K562 (cell line): Measurements from ENCODE around the gene TBC1D3I. TPM values are rescaled to one million over a fixed set of nuclear protein-coding genes. Genes with fewer than 3 reads are reported as not detected.

Experiments
- ATAC-seq: fragments of 200-7000 bp; cut with Tn5 transposase; 3 replicates; pipeline ENCODE4 v1.9.1; 2020; ENCODE audit warnings: moderate library complexity
- BruUV-seq: library from RNA; stranded (reverse); fragments of 400-500 nt; replicated peaks from 2 replicates; lab custom pipeline; 2021; lab: Mats Ljungman, UMichigan
- CTCF ChIA-PET: fragments of 300-600 bp; formaldehyde crosslinking; extraction: SDS; loops from one replicate; lab custom pipeline; 2021; ENCODE audit warnings: low intra/inter-chr PET ratio; lab: Yijun Ruan, JAX
- POLR2A ChIA-PET: fragments of 300-600, 350-650 bp; sonication (Branson Sonifier 250); formaldehyde crosslinking; extraction: SDS; loops from one replicate; lab custom pipeline; 2021; ENCODE audit warnings: antibody characterized with exemption, inconsistent platforms; lab: Yijun Ruan, JAX
- DNase-seq, 4 experiments: peaks; one replicate each; pipeline versions ENCODE4 v3.0.0 to v3.0.0-alpha.2; 2011 to 2018; ENCODE audit warnings: low spot score in 3 of 4, mixed read lengths in 3 of 4; ENCODE audit errors: extremely low read depth in 1 of 4
- FAIRE-seq: peaks from 2 replicates; lab custom pipeline; 2011; peaks lifted over from hg19 to GRCh38; lab: Jason Lieb, UNC
- H2AFZ ChIP-seq: 2 replicates; pipeline ENCODE4 v1.6.0; 2011; ENCODE audit warnings: low read depth, low read length, control low read depth, inconsistent platforms
- H3K27ac ChIP-seq: fragments of 200-600 bp; 3 replicates; pipeline ENCODE4 v1.8.0; 2011; ENCODE audit warnings: low read depth, mild to moderate bottlenecking, control low read depth, inconsistent platforms, low read length, moderate library complexity, mixed read lengths; ENCODE audit errors: extremely low read depth
- H3K27me3 ChIP-seq, 2 experiments: fragments of 300-600 bp in 1 of 2; 2 replicates in 1 of 2; 3 replicates in 1 of 2; pipeline versions ENCODE4 v1.6.0 to v1.8.0; 2011; ENCODE audit warnings: inconsistent platforms in 2 of 2, low read length in 2 of 2, mild to moderate bottlenecking in 1 of 2, mixed read lengths in 1 of 2, moderate library complexity in 1 of 2; ENCODE audit not compliant: control insufficient read depth in 2 of 2, insufficient read depth in 2 of 2
- H3K36me3 ChIP-seq: fragments of 300-600 bp; 3 replicates; pipeline ENCODE4 v1.8.0; 2011; ENCODE audit warnings: mild to moderate bottlenecking, low read length, inconsistent platforms; ENCODE audit not compliant: control insufficient read depth, insufficient read depth
- H3K4me1 ChIP-seq, 2 experiments: fragments of 200-600 bp in 1 of 2; replicated peaks in 1 of 2; 2 replicates in 1 of 2; 3 replicates in 1 of 2; pipeline versions ENCODE4 v1.5.1 to v1.8.0; 2011; ENCODE audit warnings: inconsistent platforms in 2 of 2, low read length in 2 of 2, mild to moderate bottlenecking in 1 of 2, mixed read lengths in 1 of 2, moderate library complexity in 1 of 2; ENCODE audit not compliant: control insufficient read depth in 2 of 2, insufficient read depth in 2 of 2
- H3K4me2 ChIP-seq: 2 replicates; pipeline ENCODE4 v1.6.1; 2011; ENCODE audit warnings: low read length, control low read depth, inconsistent platforms, mixed read lengths; ENCODE audit not compliant: insufficient read depth
- H3K4me3 ChIP-seq: fragments of 200-600 bp; sonication (generic), shearing (Covaris generic); 2 replicates; pipeline ENCODE4 v1.5.1; 2016; ENCODE audit warnings: control low read depth, inconsistent platforms
- H3K79me2 ChIP-seq: fragments of 200-600 bp; 3 replicates; pipeline ENCODE4 v1.8.0; 2011; ENCODE audit warnings: low read length, inconsistent platforms; ENCODE audit not compliant: control insufficient read depth, insufficient read depth
- H3K9ac ChIP-seq, 2 experiments: 2 replicates each; pipeline versions ENCODE4 v1.6.0 to v1.6.1; 2011; ENCODE audit warnings: low read depth in 2 of 2, low read length in 2 of 2, control low read depth in 1 of 2, inconsistent platforms in 1 of 2, mild to moderate bottlenecking in 1 of 2, mixed read lengths in 1 of 2; ENCODE audit not compliant: insufficient read depth in 1 of 2
- H3K9me1 ChIP-seq: one replicate; pipeline ENCODE4 v1.6.0; 2011; ENCODE audit warnings: inconsistent platforms, mild to moderate bottlenecking, low read length, moderate library complexity; ENCODE audit not compliant: control insufficient read depth, insufficient read depth
- H3K9me3 ChIP-seq: replicated peaks from 2 replicates; pipeline ENCODE4 v1.5.1; 2011; ENCODE audit warnings: low read depth, low read length, inconsistent platforms; ENCODE audit not compliant: control insufficient read depth, insufficient read depth
- H4K20me1 ChIP-seq: replicated peaks from 2 replicates; pipeline ENCODE4 v1.6.1; 2011; ENCODE audit warnings: low read length, inconsistent platforms, mixed read lengths; ENCODE audit not compliant: control insufficient read depth, insufficient read depth
- ARHGAP35 ChIP-seq: fragments of 450-650 bp; IDR thresholded peaks from 2 replicates; pipeline ENCODE4 v1.6.1; 2018; ENCODE audit not compliant: partially characterized antibody
- CEBPG ChIP-seq, 3 experiments: fragments of 200-800 bp in 1 of 3; sonication (Bioruptor generic) in 1 of 3; sonication (generic) in 1 of 3; formaldehyde crosslinking in 1 of 3; IDR thresholded peaks in 2 of 3; conservative IDR thresholded peaks in 1 of 3; 2 replicates each; pipeline versions ENCODE4 v1.6.1 to v1.8.0; 2016 to 2022; ENCODE audit warnings: missing compliant biosample characterization in 2 of 3, missing genetic modification characterization in 2 of 3, mild to moderate bottlenecking in 1 of 3, missing genetic modification reagents in 1 of 3
- HLTF ChIP-seq: fragments of 450-650 bp; IDR thresholded peaks from 2 replicates; pipeline ENCODE4 v1.6.1; 2016
- NFE2 ChIP-seq: IDR thresholded peaks from 2 replicates; pipeline ENCODE4 v1.6.1; 2014; ENCODE audit warnings: antibody characterized with exemption, low read depth
- NFIX ChIP-seq: fragments of 250-450 bp; sonication (Bioruptor Pico); IDR thresholded peaks from 2 replicates; pipeline ENCODE4 v1.4.0; 2020; ENCODE audit warnings: low read depth, mild to moderate bottlenecking, moderate library complexity
- NR3C1 ChIP-seq: sonication (generic); formaldehyde crosslinking; IDR thresholded peaks from 2 replicates; pipeline ENCODE4 v1.8.1; 2022; ENCODE audit warnings: missing genetic modification reagents
- SIN3A ChIP-seq, 2 experiments: fragments of 150-350 bp in 1 of 2; IDR thresholded peaks; 2 replicates each; pipeline ENCODE4 v1.6.1; 2011 to 2016; ENCODE audit warnings: borderline replicate concordance in 2 of 2, low read depth in 2 of 2, low read length in 2 of 2, mild to moderate bottlenecking in 2 of 2, moderate library complexity in 2 of 2; ENCODE audit not compliant: control insufficient read depth in 1 of 2
- SMAD4 ChIP-seq: fragments of 250-450 bp; sonication (Bioruptor Pico); conservative IDR thresholded peaks from 2 replicates; pipeline ENCODE4 v1.8.0; 2021; ENCODE audit warnings: inconsistent platforms, mild to moderate bottlenecking, moderate library complexity
- TAF7 ChIP-seq: fragments of 450-650 bp; IDR thresholded peaks from 2 replicates; pipeline ENCODE4 v1.6.1; 2016; ENCODE audit warnings: missing genetic modification characterization, missing compliant biosample characterization
- TEAD4 ChIP-seq, 2 experiments: sonication (generic) in 1 of 2; formaldehyde crosslinking in 1 of 2; IDR thresholded peaks; 2 replicates each; pipeline versions ENCODE4 v1.6.1 to v1.8.0; 2012 to 2022; ENCODE audit warnings: borderline replicate concordance in 1 of 2, inconsistent platforms in 1 of 2, low read length in 1 of 2, mild to moderate bottlenecking in 1 of 2, missing genetic modification reagents in 1 of 2
- USF2 ChIP-seq: sonication (generic); formaldehyde crosslinking; IDR thresholded peaks from 2 replicates; pipeline ENCODE4 v1.5.0; 2020; ENCODE audit warnings: missing genetic modification reagents
- ZNF146 ChIP-seq: IDR thresholded peaks from one replicate; pipeline ENCODE4 v1.6.1; 2018; ENCODE audit warnings: missing compliant biosample characterization; ENCODE audit not compliant: unreplicated experiment
- ZNF589 ChIP-seq: fragments of 200-800 bp; sonication (Bioruptor generic); IDR thresholded peaks from 2 replicates; pipeline ENCODE4 v1.6.1; 2016; ENCODE audit warnings: low read depth, missing genetic modification characterization, missing compliant biosample characterization
- ZNF655 ChIP-seq: fragments of 250-450 bp; sonication (Bioruptor Pico); IDR thresholded peaks from 2 replicates; pipeline ENCODE4 v1.5.0; 2021
- ZNF699 ChIP-seq: fragments of 250-450 bp; sonication (Bioruptor Pico); IDR thresholded peaks from 2 replicates; pipeline ENCODE4 v1.8.0; 2021; ENCODE audit warnings: mild to moderate bottlenecking, moderate library complexity; ENCODE audit not compliant: insufficient replicate concordance
- WGBS: fragments of 100-300 bp; shearing (Covaris generic); methylation state at CpG from one replicate; pipeline ENCODE4 v1.1.6; 2016; ENCODE audit warnings: low coverage, mixed read lengths; ENCODE audit not compliant: insufficient coverage; ENCODE audit errors: missing lambda C conversion rate; 5-methylcytosine and 5-hydroxymethylcytosine counted together
- in situ Hi-C: fragments of 300-500 bp; cut with MboI; formaldehyde crosslinking; loops from 4 replicates; pipeline ENCODE4 v1.15.0; 2018; ENCODE audit warnings: inconsistent platforms, mixed read lengths
- intact Hi-C: fragments of 100-400 bp; cut with micrococcal nuclease; formaldehyde crosslinking; loops from 2 replicates; pipeline ENCODE4 v1.14.2; 2022
- polyA plus RNA-seq, 8 experiments: library from polyadenylated mRNA; depleted of rRNA in 4 of 8; stranded (reverse) in 5 of 8; unstranded in 3 of 8; fragments of >200 nt; fragmentation: Nextera tagmentation in 2 of 8; fragmentation: Illumina TruSeq in 1 of 8; extraction: Ambion mirVana in 2 of 8; extraction: Trizol in 1 of 8; gene quantifications; 2 replicates each; pipeline versions ENCODE4 v1.2.1 to v1.2.3, GENCODE V29; 2011 to 2014; ENCODE audit warnings: inconsistent platforms in 1 of 8, missing spikeins in 1 of 8
- total RNA-seq, 7 experiments: library from RNA; depleted of rRNA in 6 of 7; stranded (reverse); fragments of >200 nt in 6 of 7; fragmentation: Illumina TruSeq in 2 of 7; extraction: Trizol in 2 of 7; gene quantifications; 2 replicates each; pipeline versions ENCODE4 v1.2.1 to v1.2.3, GENCODE V29; 2011 to 2021; ENCODE audit warnings: low replicate concordance in 1 of 7

The TBC1D3I gene
- total and polyA plus RNA-seq, 9 of the 15 experiments (the other 6 are each of a cell fraction or from before 2014, with no cell fraction given), result not detected

- Histone ChIP-seq H3K4me1 (no peaks in the 10 kb centered on the region), H3K9me3 (no peaks in the 10 kb centered on the region), H3K4me2 (no peak overlapping the region), H3K27ac (no peak overlapping the region), H2AFZ (no peak overlapping the region), H3K4me3 (no peak overlapping the region), H3K9me1 (no peaks in the 10 kb centered on the region), H3K36me3 (no peaks in the 10 kb centered on the region), H3K79me2 (no peaks in the 10 kb centered on the region), H4K20me1 (no peaks in the 10 kb centered on the region), H3K9ac (no peak overlapping the region), H3K27me3 (peaks cover 0 to 11% of the 10 kb centered on the region in 2 experiments; a peak in 3 of 5 replicates)
- intact Hi-C loops, result no loop called here
- in situ Hi-C loops, result loop anchor here (25.0 kb wide), 2 partner anchors 149 to 1949 kb away; no protein-coding TSS in a partner anchor
- DNase-seq, result no peak
- POLR2A ChIA-PET, result no interaction called here
- ATAC-seq, result no peak
- no peak for FAIRE-seq
- no TSS peak for BruUV-seq
- CTCF ChIA-PET, result no interaction called here
- 2% methylated on average over 3 of the region's 3 CpGs for WGBS
- TF ChIP-seq ARHGAP35 (no peak), ZNF146 (CRISPR knock-in tag) (no peak), SIN3A (IDR thresholded peaks at IDR 0.05; ENCODE audit: borderline replicate concordance in 2 of 2, control insufficient read depth in 1 of 2, low read depth in 2 of 2, low read length in 2 of 2) (no peak), HLTF (no peak), CEBPG (CRISPR knock-in tag; IDR thresholded peaks at IDR 0.05) (no peak), CEBPG (tag; conservative IDR thresholded peaks at IDR 0.05 in 1 of 2, IDR thresholded peaks at IDR 0.05 in 1 of 2) (no peak), TEAD4 (IDR thresholded peaks at IDR 0.05; ENCODE audit: low read length) (no peak), TEAD4 (CRISPR knock-in tag; IDR thresholded peaks at IDR 0.05; ENCODE audit: borderline replicate concordance) (no peak), USF2 (no peak), NFE2 (no peak), ZNF699 (CRISPR knock-in tag) (no peak), ZNF655 (CRISPR knock-in tag) (no peak), TAF7 (no peak), ZNF589 (CRISPR knock-in tag) (no peak), SMAD4 (no peak), NR3C1 (CRISPR knock-in tag) (no peak), NFIX (CRISPR knock-in tag) (no peak)
Measured at GRCh38 chr17:36212966-36213365, 51.4 kb downstream of the TBC1D3I start.
